Activated CD4-positive, alpha-beta T cell treated with anti-CD3 and anti-CD28 coated beads for 36 hours (primary cell): Measurements from ENCODE around the gene SPDYC. TPM values are rescaled to one million over a fixed set of nuclear protein-coding genes. Genes with fewer than 3 reads are reported as not detected.

Experiments
- ATAC-seq: fragments of 200-7000 bp; cut with Tn5 transposase; one replicate; pipeline ENCODE4 v1.10.0; 2021; ENCODE audit warnings: mild to moderate bottlenecking, moderate library complexity
- CTCF ChIA-PET: fragments of 350-600 bp; sonication (Branson Sonifier 250); formaldehyde crosslinking; loops from one replicate; lab custom pipeline; 2021; ENCODE audit warnings: antibody characterized with exemption; lab: Charles Lee
- POLR2A ChIA-PET: fragments of 350-600 bp; sonication (Branson Sonifier 250); formaldehyde crosslinking; loops from one replicate; lab custom pipeline; 2021; ENCODE audit warnings: antibody characterized with exemption, inconsistent platforms; lab: Charles Lee
- DNase-seq: peaks from one replicate; pipeline ENCODE4 v3.0.0-alpha.2; 2020
- H3K27ac Mint-ChIP-seq: one replicate; pipeline ENCODE4 v1.8.0; 2021; ENCODE audit warnings: mixed read lengths
- H3K27me3 Mint-ChIP-seq: one replicate; pipeline ENCODE4 v1.8.0; 2021; ENCODE audit warnings: mixed read lengths
- H3K36me3 Mint-ChIP-seq: one replicate; pipeline ENCODE4 v1.8.0; 2021; ENCODE audit warnings: low read depth, mixed read lengths
- H3K4me1 Mint-ChIP-seq: one replicate; pipeline ENCODE4 v1.8.0; 2021; ENCODE audit warnings: mixed read lengths
- H3K4me3 Mint-ChIP-seq: one replicate; pipeline ENCODE4 v1.8.0; 2021; ENCODE audit warnings: mild to moderate bottlenecking, moderate library complexity, mixed read lengths
- H3K9me3 Mint-ChIP-seq: one replicate; pipeline ENCODE4 v1.8.0; 2021; ENCODE audit warnings: low read depth, mixed read lengths
- intact Hi-C, 2 experiments: fragments of 100-400 bp; cut with DNase I in 1 of 2; cut with micrococcal nuclease in 1 of 2; formaldehyde crosslinking; loops; one replicate each; pipeline versions ENCODE4 v1.14.2 to v1.15.1; 2022 to 2024; cut with DNase I, micrococcal nuclease
- total RNA-seq, 2 experiments: library from RNA; stranded (reverse); gene quantifications; one replicate each; pipeline ENCODE4 v1.2.3, GENCODE V29; 2021

The SPDYC gene
- total RNA-seq, 2 experiments from 2014 or later = not detected

DNA sequence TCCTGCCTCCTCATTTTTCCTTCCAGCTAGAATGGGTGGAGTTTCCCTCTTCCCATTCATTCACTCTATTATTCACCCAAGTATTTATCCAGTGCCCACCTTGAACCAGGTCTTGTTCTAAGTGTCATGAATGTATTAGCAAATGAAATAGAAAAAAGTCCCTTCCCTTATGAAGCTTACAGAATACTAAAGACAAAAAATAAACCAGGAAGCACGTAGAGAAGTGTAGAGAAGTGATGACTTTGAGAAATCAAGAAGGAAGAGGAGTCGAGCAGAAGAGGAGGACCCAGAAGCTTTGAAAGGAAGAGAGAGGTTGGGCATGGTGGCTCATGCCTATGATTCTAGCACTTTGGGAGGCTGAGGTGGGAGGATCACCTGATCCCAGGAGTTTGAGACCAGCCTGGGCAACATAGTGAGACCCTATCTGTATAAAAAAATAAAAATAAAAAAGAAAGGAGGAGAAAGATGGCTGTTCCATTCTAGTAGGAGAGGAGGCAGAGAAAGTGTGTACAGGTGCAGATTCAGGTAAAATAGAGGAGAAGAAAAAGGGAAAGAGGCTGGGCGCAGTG is 18.6 kb upstream of the SPDYC start:
- POLR2A ChIA-PET = no interaction called here
- no peak for DNase-seq
- intact Hi-C loops = no loop called here
- Mint-ChIP-seq H3K27me3 (no peaks in the 10 kb centered on the region), H3K9me3 (no peaks in the 10 kb centered on the region), H3K27ac (no peak overlapping the region), H3K4me3 (no peak overlapping the region), H3K4me1 (peaks cover 6% of the 10 kb centered on the region), H3K36me3 (no peaks in the 10 kb centered on the region)
- ATAC-seq = no peak
- CTCF ChIA-PET = interaction anchor here (0.5 kb wide), 1 partner anchor 284 kb away, joined by 3 read pairs; no protein-coding TSS in a partner anchor

DNA sequence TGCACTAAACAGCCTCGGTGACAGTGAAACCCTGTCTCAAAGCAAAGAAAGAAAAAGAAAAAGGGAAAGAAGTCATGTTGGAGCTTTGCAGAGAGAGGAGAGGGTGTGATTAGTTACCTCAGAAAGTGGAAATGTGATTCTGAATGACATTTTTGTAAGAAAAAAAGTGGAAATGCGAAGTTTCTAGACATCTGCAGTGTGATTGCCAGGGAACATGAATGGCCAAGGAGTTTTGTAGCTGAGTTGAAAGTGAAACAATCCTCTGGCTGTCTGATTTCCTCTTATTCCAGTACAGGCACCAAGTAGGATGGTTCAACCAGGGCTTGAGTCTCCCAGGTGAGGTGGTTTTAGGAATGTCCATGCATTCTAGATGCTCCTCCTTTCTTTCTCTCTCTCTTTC is 17.9 kb upstream of the SPDYC start:
- Mint-ChIP-seq H3K4me1 (peaks cover 6% of the 10 kb centered on the region), H3K36me3 (no peaks in the 10 kb centered on the region), H3K9me3 (no peaks in the 10 kb centered on the region), H3K4me3 (no peak overlapping the region), H3K27me3 (no peaks in the 10 kb centered on the region), H3K27ac (no peak overlapping the region)
- no peak for DNase-seq
- ChIA-PET POLR2A (no interaction called here), CTCF (interaction anchor here (0.6 kb wide), 2 partner anchors 45 to 85 kb away, joined by 3 to 6 read pairs; no protein-coding TSS in a partner anchor)
- no peak for ATAC-seq
- intact Hi-C loops = no loop called here

DNA sequence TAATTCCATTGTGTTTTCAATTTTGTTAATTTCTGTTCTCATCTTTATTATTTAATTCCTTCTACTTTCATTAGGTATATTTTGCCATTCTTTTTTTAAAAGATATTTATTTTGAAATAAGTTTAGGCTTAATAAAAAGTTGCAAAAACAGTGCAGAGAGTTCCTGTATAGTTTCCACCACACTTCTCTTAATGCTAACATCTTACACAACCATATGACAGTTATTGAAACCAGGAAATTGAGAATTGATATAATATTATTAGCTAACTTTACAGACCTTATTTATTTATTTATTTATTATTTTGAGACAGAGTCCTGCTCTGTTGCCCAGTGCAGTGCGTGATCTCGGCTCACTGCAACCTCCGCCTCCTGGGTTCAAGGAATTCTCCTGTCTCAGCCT is 13.8 kb upstream of the SPDYC start:
- no peak overlapping the region for H3K4me3 Mint-ChIP-seq
- H3K27ac Mint-ChIP-seq = no peak overlapping the region
- no peaks in the 10 kb centered on the region for H3K9me3 Mint-ChIP-seq
- ChIA-PET CTCF (no interaction called here), POLR2A (no interaction called here)
- no peaks in the 10 kb centered on the region for H3K27me3 Mint-ChIP-seq
- DNase-seq (no peak), ATAC-seq (no peak)
- no peaks in the 10 kb centered on the region for H3K36me3 Mint-ChIP-seq
- intact Hi-C loops = no loop called here
- no peaks in the 10 kb centered on the region for H3K4me1 Mint-ChIP-seq

DNA sequence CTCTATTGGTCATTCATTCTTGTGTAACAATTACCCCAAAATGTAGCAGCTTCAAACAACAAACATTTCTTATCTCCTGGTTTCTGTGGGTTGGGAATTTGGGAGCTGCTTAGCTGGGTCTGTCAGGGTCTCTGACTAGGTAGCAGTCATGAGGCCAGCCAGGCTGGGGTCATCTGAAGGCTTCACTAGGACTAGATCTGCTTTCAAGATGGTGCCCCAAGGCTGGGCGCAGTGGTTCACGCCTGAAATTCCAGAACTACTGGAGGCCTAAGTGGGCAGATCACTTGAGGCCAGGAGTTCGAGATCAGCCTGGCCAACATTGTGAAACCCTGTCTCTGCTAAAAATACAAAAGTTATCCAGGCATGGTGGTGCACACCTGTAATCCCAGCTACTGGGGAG is 13.1 kb upstream of the SPDYC start:
- Mint-ChIP-seq H3K27ac (no peak overlapping the region), H3K4me1 (no peaks in the 10 kb centered on the region), H3K4me3 (no peak overlapping the region), H3K9me3 (no peaks in the 10 kb centered on the region), H3K27me3 (no peaks in the 10 kb centered on the region), H3K36me3 (no peaks in the 10 kb centered on the region)
- DNase-seq (no peak), ATAC-seq (no peak)
- ChIA-PET POLR2A (no interaction called here), CTCF (interaction anchor here (0.7 kb wide), 1 partner anchor 193 kb away, joined by 3 read pairs; no protein-coding TSS in a partner anchor)
- intact Hi-C loops = no loop called here

DNA sequence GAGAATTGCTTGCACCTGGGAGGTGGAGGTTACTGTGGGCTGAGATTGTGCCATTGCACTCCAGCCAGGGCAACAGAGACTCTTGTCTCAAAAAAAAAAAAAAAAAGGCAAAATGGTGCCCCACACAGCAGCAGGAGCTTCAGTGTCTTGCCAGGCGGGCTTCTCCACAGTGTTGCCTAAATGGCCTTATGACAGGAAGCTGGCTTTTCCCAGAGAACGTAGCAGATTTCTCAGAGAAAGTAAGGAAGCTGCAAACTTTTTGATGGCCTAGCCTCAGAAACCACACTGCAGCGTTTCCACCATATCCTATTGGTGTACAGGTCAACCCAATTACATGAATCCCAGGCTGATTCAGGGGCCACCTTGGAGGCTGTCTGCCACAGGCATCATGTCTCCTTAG is 12.7 kb upstream of the SPDYC start:
- intact Hi-C loops = no loop called here
- Mint-ChIP-seq H3K36me3 (no peaks in the 10 kb centered on the region), H3K4me3 (no peak overlapping the region), H3K27me3 (no peaks in the 10 kb centered on the region), H3K9me3 (no peaks in the 10 kb centered on the region), H3K4me1 (no peaks in the 10 kb centered on the region), H3K27ac (no peak overlapping the region)
- DNase-seq (no peak), ATAC-seq (no peak)
- POLR2A ChIA-PET = interaction anchor here (0.6 kb wide), 1 partner anchor 221 kb away, joined by 7 read pairs; no protein-coding TSS in a partner anchor
- CTCF ChIA-PET = interaction anchor here (0.7 kb wide), 1 partner anchor 192 kb away, joined by 3 read pairs; no protein-coding TSS in a partner anchor

DNA sequence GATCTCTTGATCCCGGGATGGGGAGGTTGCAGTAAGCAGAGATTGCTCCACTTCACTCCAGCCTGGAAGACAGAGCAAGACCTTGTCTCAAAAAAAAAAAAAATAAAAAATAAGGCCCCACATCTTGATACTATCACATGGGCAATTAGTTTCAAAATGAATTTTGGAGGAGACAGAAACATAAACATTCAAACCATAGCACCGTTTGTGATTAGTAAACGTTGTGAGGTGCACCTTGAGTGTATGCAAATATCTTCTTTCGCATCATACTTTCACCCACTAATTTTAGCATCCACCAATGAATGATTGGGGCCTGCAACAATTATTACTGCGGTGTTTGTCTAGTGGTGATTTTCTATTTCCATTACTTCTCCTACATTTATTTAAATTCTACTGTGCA is 11.0 kb upstream of the SPDYC start:
- no peak overlapping the region for H3K4me3 Mint-ChIP-seq
- H3K27ac Mint-ChIP-seq = no peak overlapping the region
- H3K4me1 Mint-ChIP-seq = no peaks in the 10 kb centered on the region
- intact Hi-C loops = no loop called here
- CTCF ChIA-PET = no interaction called here
- no peaks in the 10 kb centered on the region for H3K36me3 Mint-ChIP-seq
- H3K9me3 Mint-ChIP-seq = no peaks in the 10 kb centered on the region
- POLR2A ChIA-PET = interaction anchor here (0.6 kb wide), 2 partner anchors 19 to 215 kb away, joined by 6 to 7 read pairs; no protein-coding TSS in a partner anchor
- no peaks in the 10 kb centered on the region for H3K27me3 Mint-ChIP-seq
- ATAC-seq (no peak), DNase-seq (no peak)

DNA sequence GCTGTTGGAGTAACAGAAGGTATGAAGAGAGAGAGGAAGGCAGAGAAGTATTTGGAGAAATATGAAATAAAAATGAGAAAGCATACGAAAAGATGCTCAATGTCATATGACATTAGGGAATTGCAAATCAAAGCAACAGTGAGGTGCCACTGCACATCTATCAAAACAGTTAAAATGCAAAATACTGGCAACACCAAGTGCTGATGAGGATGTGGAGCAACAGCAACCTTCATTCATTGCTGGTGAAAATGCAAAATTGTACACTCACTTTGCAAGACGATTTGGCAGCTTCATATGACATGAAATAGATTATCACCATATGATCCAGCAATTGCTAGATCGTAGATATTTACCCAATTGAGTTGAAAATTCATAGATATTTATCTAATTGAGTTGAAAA is 9.4 kb upstream of the SPDYC start:
- Mint-ChIP-seq H3K4me3 (no peak overlapping the region), H3K9me3 (no peaks in the 10 kb centered on the region), H3K36me3 (no peaks in the 10 kb centered on the region), H3K27me3 (no peaks in the 10 kb centered on the region), H3K27ac (no peak overlapping the region), H3K4me1 (no peaks in the 10 kb centered on the region)
- POLR2A ChIA-PET = no interaction called here
- intact Hi-C loops = no loop called here
- ATAC-seq (no peak), DNase-seq (no peak)
- CTCF ChIA-PET = interaction anchor here (1.1 kb wide), 1 partner anchor 115 kb away, joined by 5 read pairs; no protein-coding TSS in a partner anchor

DNA sequence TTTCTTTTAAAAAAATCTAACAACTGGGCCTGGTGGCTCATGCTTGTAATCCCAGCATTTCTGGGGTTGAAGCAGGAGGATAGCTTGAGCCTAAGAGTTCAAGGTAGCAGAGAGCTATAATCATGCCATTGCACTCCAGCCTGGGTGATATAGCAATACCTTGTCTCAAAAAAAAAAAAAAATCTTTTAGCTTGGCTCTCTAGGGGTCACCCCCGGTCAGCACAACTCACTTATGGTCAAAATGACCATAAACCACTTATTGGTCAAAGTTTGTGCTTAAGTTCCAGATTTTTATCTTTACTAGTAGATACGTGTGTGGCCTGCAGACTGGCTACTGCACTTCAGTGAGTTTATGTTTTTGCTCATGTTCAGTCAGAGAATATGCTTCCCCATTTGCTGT is 6.3 kb upstream of the SPDYC start:
- Mint-ChIP-seq H3K4me1 (no peaks in the 10 kb centered on the region), H3K27me3 (no peaks in the 10 kb centered on the region), H3K36me3 (no peaks in the 10 kb centered on the region), H3K4me3 (no peak overlapping the region), H3K27ac (no peak overlapping the region), H3K9me3 (no peaks in the 10 kb centered on the region)
- CTCF ChIA-PET = interaction anchor here (0.6 to 2.6 kb wide), 3 partner anchors 29 to 166 kb away, joined by 3 to 7 read pairs (median 3); no protein-coding TSS in a partner anchor
- DNase-seq (no peak), ATAC-seq (no peak)
- POLR2A ChIA-PET = no interaction called here
- intact Hi-C loops = no loop called here

DNA sequence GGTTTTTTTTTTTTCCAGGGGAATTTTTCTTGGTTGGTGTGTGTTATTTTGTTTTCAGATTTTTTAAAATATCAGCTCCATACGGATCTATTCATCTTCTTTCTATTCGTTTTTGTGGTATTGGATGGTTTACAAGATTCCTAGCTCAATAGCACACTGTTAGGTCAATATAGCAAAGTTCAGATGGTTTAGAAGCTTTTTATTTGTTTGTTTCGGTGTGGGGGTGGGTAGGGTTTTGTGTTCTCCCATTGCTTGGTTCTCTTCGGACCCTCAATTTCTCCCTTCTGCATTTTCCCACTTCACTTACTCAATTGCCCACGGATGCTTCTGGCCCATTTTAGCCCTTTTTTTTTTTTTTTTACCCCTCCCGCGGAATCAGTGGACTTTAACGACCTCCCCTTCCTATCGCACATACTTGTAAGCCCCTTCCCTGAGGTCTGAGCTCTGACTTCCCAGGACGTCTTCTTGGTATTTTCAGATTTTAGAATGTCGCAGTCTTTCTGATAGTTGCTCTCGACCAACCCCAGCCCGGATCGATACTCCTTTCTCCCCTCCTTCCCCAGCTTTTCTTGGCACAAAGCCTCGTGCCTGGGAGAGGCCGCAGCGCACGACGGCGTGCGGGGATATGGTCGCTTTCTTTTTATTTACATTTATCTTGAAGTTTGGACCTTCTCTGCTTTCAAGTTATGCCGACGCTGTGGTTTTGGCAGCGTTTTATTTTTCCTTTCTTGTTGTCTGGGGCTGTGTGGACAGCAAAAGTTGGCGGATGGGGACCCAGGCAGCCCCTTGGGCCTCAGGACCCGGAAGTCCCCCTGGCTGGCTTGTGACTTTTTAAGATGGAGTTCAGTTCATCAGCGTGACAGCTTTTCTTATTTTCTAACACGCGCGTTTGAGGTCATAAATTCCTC is 4.4 kb upstream of the SPDYC start:
- POLR2A ChIA-PET = no interaction called here
- peaks cover 5% of the 10 kb centered on the region for H3K4me1 Mint-ChIP-seq

DNA sequence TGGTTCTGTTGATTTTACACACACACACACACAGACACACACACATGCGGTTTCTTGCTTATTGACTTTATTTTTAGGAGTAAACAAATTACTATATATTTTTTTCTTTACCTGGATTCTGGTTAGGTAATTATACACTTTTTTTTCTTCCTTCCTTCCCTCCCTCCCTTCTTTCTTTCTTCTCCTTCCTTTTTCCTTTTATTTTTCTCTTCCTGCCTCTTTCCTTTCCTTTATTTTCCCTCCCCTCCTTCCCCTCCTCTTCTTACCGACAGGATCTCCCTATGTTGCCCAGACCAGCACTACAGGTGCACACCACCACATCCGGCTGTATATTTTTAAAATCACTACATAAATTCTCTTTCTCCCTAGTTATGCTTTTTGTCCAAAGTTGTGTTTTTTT is 3.1 kb upstream of the SPDYC start:
- Mint-ChIP-seq H3K27me3 (no peaks in the 10 kb centered on the region), H3K27ac (no peak overlapping the region), H3K36me3 (no peaks in the 10 kb centered on the region), H3K9me3 (no peaks in the 10 kb centered on the region), H3K4me1 (peaks cover 5% of the 10 kb centered on the region), H3K4me3 (no peak overlapping the region)
- intact Hi-C loops = no loop called here
- POLR2A ChIA-PET = no interaction called here
- CTCF ChIA-PET = no interaction called here
- no peak for DNase-seq
- no peak for ATAC-seq

More for the DNA sequence above, 4.4 kb upstream of the SPDYC start:
- H3K9me3 Mint-ChIP-seq = no peaks in the 10 kb centered on the region
- no peak for DNase-seq
- no peak overlapping the region for H3K4me3 Mint-ChIP-seq
- no peaks in the 10 kb centered on the region for H3K36me3 Mint-ChIP-seq
- no peak for ATAC-seq
- CTCF ChIA-PET = interaction anchor here (2.6 kb wide), 1 partner anchor 164 kb away, joined by 7 read pairs; no protein-coding TSS in a partner anchor
- intact Hi-C loops = no loop called here
- H3K27me3 Mint-ChIP-seq = no peaks in the 10 kb centered on the region
- no peak overlapping the region for H3K27ac Mint-ChIP-seq

DNA sequence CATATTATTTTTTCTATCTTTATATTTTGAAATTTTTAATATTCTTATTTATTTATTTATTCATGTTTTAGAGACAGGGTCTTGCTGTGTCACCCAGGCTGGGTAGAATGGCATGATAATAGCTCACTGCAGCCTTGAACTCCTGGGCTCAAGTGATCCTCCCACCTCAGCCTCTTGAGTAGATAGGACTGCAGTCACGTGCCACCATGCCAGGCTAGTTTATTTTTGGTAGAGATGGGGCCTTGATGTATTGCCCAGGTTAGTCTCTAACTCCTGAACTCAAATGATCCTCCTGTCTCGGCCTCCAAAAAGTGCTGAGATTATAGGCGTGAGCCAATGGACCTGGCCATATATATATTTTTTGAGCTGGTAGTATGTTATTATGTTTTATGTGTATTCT is 2.4 kb upstream of the SPDYC start:
- ChIA-PET CTCF (no interaction called here), POLR2A (no interaction called here)
- Mint-ChIP-seq H3K9me3 (no peaks in the 10 kb centered on the region), H3K27ac (no peak overlapping the region), H3K27me3 (no peaks in the 10 kb centered on the region), H3K36me3 (no peaks in the 10 kb centered on the region), H3K4me1 (peaks cover 5% of the 10 kb centered on the region), H3K4me3 (no peak overlapping the region)
- ATAC-seq = no peak
- intact Hi-C loops = no loop called here
- no peak for DNase-seq
